Neural progenitor cell (in vitro differentiated cells): ENCODE data around the gene TRIP13. TPM values are rescaled to one million over a fixed set of nuclear protein-coding genes. Genes with fewer than 3 reads are reported as not detected.

Experiments used
- DNase-seq: peaks from one replicate; pipeline ENCODE4 v3.0.0-alpha.2; 2016; ENCODE audit warnings: low spot score
- H2AFZ ChIP-seq: fragments of 200-600 bp; sonication (generic); replicated peaks from 2 replicates; pipeline ENCODE4 v1.6.1; 2016; ENCODE audit warnings: antibody characterized with exemption
- H3F3A ChIP-seq: fragments of 200-600 bp; sonication (generic); 2 replicates; pipeline ENCODE4 v1.6.1; 2016; ENCODE audit warnings: antibody characterized with exemption, low read depth
- H3K27ac ChIP-seq: fragments of 200-600 bp; sonication (generic); 2 replicates; pipeline ENCODE4 v1.5.1; 2016; ENCODE audit warnings: mild to moderate bottlenecking
- H3K27me3 ChIP-seq: fragments of 200-600 bp; sonication (generic); 2 replicates; pipeline ENCODE4 v1.6.1; 2016; ENCODE audit warnings: mild to moderate bottlenecking, moderate library complexity
- H3K36me3 ChIP-seq: fragments of 200-600 bp; sonication (generic); 2 replicates; pipeline ENCODE4 v1.5.1; 2016
- H3K4me1 ChIP-seq: fragments of 200-600 bp; sonication (generic); 2 replicates; pipeline ENCODE4 v1.6.1; 2016; ENCODE audit warnings: mixed run types
- H3K4me2 ChIP-seq: fragments of 200-600 bp; sonication (generic); 2 replicates; pipeline ENCODE4 v1.6.1; 2016
- H3K4me3 ChIP-seq: fragments of 200-600 bp; sonication (generic); 2 replicates; pipeline ENCODE4 v1.5.1; 2016
- H3K79me2 ChIP-seq: fragments of 200-600 bp; sonication (generic); 2 replicates; pipeline ENCODE4 v1.6.1; 2016; ENCODE audit warnings: low read depth
- H3K9ac ChIP-seq: fragments of 200-600 bp; sonication (generic); 2 replicates; pipeline ENCODE4 v1.6.1; 2016
- H3K9me3 ChIP-seq: fragments of 200-600 bp; sonication (generic); 2 replicates; pipeline ENCODE4 v1.5.1; 2016; ENCODE audit warnings: low read depth
- H4K20me1 ChIP-seq: fragments of 200-600 bp; sonication (generic); 2 replicates; pipeline ENCODE4 v1.6.1; 2016; ENCODE audit warnings: low read depth
- H3K27ac Mint-ChIP-seq: 3 replicates; pipeline ENCODE4 v1.8.0; 2021; ENCODE audit warnings: mixed read lengths
- H3K27me3 Mint-ChIP-seq: 2 replicates; pipeline ENCODE4 v1.8.0; 2022; ENCODE audit warnings: low read depth, mild to moderate bottlenecking, inconsistent platforms, moderate library complexity, mixed read lengths; ENCODE audit not compliant: insufficient read depth
- H3K36me3 Mint-ChIP-seq: 3 replicates; pipeline ENCODE4 v1.8.0; 2021; ENCODE audit warnings: mixed read lengths
- H3K4me1 Mint-ChIP-seq: 3 replicates; pipeline ENCODE4 v1.8.0; 2021; ENCODE audit warnings: mixed read lengths
- H3K4me3 Mint-ChIP-seq: 3 replicates; pipeline ENCODE4 v1.8.0; 2021; ENCODE audit warnings: mild to moderate bottlenecking, moderate library complexity, mixed read lengths
- H3K9me3 Mint-ChIP-seq: 3 replicates; pipeline ENCODE4 v1.8.0; 2020; ENCODE audit warnings: mixed read lengths
- EZH2 ChIP-seq: fragments of 200-600 bp; sonication (generic); IDR thresholded peaks from 2 replicates; pipeline ENCODE4 v1.6.1; 2017; ENCODE audit warnings: antibody characterized with exemption, mild to moderate bottlenecking, moderate library complexity
- EZH2phosphoT487 ChIP-seq: fragments of 200-600 bp; sonication (generic); IDR thresholded peaks from 2 replicates; pipeline ENCODE4 v1.6.1; 2017; ENCODE audit warnings: antibody characterized with exemption
- total RNA-seq: library from RNA; depleted of rRNA; stranded (reverse); fragments of >200 nt; gene quantifications from 2 replicates; pipeline ENCODE4 v1.2.3, GENCODE V29; 2015; ENCODE audit warnings: low replicate concordance
- TF ChIP-seq, protein P1 (sequence below): fragments of 200-600 bp; sonication (generic); IDR thresholded peaks from 2 replicates; pipeline ENCODE4 v1.5.1; 2017; ENCODE audit warnings: antibody characterized with exemption, mild to moderate bottlenecking

Gene TRIP13
- total RNA-seq, 1 donor from 2014 or later = 32.3 TPM

DNA sequence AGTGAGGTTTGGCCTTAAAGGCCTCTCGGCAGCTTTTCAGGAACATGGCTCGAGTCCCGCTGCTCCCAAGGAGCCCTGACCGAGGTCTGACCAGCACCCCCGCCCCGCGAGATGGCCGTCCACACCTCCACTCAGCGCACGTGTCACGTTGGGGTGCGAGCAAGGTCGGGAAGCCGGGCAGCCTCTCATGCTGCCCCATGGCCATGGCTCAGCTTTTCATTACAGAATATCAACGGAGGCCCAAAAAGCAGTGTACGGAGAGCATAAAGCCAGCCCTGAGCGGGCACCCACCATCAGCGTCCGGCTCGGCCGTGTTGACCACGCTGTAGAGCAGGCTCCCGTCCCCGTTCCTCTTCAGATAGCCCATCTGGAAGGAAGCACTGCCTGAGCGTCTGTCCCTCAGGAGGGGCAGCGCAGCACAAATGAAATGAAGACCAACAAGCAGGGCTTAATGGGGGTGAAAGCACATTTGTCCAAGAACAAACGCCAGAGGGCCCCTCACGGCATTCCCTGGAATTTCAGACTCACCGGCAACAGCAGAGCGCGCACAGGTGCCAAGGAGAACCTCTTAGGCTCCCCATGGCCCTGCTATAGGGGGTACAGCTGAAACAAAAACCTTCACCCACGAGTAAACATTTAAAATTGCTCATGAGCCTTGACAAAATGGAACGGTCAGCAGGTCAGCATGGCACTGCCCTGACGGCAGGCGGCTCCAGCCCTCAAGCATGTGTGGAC lies 11.7 kb upstream of the TRIP13 start:
- Mint-ChIP-seq H3K4me3 (no peak overlapping the region), H3K27ac (no peak overlapping the region), H3K36me3 (peaks cover 38% of the 10 kb centered on the region), H3K4me1 (no peaks in the 10 kb centered on the region), H3K27me3 (peaks cover 2% of the 10 kb centered on the region), H3K9me3 (no peaks in the 10 kb centered on the region)
- Histone ChIP-seq H3K36me3 (peaks cover 6% of the 10 kb centered on the region), H3F3A (peaks cover 4% of the 10 kb centered on the region), H3K4me3 (no peak overlapping the region), H3K27ac (no peak overlapping the region), H3K9ac (no peak overlapping the region), H2AFZ (no peak overlapping the region), H3K79me2 (peaks cover 36% of the 10 kb centered on the region), H3K9me3 (no peaks in the 10 kb centered on the region), H3K27me3 (no peaks in the 10 kb centered on the region), H3K4me1 (no peaks in the 10 kb centered on the region), H4K20me1 (peaks cover 8% of the 10 kb centered on the region), H3K4me2 (no peak overlapping the region)
- TF ChIP-seq EZH2 = no peak
- TF ChIP-seq, protein P1, sequence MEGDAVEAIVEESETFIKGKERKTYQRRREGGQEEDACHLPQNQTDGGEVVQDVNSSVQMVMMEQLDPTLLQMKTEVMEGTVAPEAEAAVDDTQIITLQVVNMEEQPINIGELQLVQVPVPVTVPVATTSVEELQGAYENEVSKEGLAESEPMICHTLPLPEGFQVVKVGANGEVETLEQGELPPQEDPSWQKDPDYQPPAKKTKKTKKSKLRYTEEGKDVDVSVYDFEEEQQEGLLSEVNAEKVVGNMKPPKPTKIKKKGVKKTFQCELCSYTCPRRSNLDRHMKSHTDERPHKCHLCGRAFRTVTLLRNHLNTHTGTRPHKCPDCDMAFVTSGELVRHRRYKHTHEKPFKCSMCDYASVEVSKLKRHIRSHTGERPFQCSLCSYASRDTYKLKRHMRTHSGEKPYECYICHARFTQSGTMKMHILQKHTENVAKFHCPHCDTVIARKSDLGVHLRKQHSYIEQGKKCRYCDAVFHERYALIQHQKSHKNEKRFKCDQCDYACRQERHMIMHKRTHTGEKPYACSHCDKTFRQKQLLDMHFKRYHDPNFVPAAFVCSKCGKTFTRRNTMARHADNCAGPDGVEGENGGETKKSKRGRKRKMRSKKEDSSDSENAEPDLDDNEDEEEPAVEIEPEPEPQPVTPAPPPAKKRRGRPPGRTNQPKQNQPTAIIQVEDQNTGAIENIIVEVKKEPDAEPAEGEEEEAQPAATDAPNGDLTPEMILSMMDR = no peak
- no peak for TF ChIP-seq EZH2phosphoT487
- no peak for DNase-seq

DNA sequence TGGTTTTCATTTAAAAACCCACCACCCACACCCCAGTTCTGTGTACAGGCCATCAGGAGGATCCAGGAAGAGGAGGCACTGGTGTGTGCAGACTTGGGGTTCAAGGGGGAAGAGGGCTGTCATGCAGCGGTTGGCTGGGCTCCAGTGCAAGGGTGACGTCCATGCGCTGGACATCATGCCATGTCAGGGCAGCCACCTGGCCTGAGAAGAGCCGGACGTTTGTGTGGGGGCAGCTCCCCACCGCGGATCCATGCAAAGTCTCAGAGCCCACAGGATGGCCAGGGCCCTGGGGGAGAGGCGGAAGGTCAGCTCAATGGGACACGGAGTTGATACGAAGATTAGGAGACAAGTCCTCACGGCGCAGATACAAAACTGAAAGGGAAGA lies 11.1 kb upstream of the TRIP13 start:
- H3K4me2 ChIP-seq = no peak overlapping the region
- H3K4me1 Mint-ChIP-seq = no peaks in the 10 kb centered on the region
- H3K27ac Mint-ChIP-seq = no peak overlapping the region
- TF ChIP-seq EZH2phosphoT487 = no peak
- TF ChIP-seq EZH2 = no peak
- TF ChIP-seq, protein P1 = no peak
- H3K36me3 Mint-ChIP-seq = peaks cover 40% of the 10 kb centered on the region
- H3K36me3 ChIP-seq = peaks cover 6% of the 10 kb centered on the region
- H3K4me1 ChIP-seq = no peaks in the 10 kb centered on the region
- no peak overlapping the region for H3K9ac ChIP-seq
- H3K27me3 Mint-ChIP-seq = peaks cover 2% of the 10 kb centered on the region
- H2AFZ ChIP-seq = no peak overlapping the region
- peaks cover 4% of the 10 kb centered on the region for H3F3A ChIP-seq
- no peaks in the 10 kb centered on the region for H3K9me3 Mint-ChIP-seq
- no peak overlapping the region for H3K27ac ChIP-seq
- H3K4me3 Mint-ChIP-seq = peak overlapping the region; percentile 50
- no peak overlapping the region for H3K4me3 ChIP-seq
- DNase-seq = no peak
- no peaks in the 10 kb centered on the region for H3K27me3 ChIP-seq
- no peaks in the 10 kb centered on the region for H3K9me3 ChIP-seq
- peaks cover 8% of the 10 kb centered on the region for H4K20me1 ChIP-seq
- H3K79me2 ChIP-seq = peaks cover 36% of the 10 kb centered on the region

DNA sequence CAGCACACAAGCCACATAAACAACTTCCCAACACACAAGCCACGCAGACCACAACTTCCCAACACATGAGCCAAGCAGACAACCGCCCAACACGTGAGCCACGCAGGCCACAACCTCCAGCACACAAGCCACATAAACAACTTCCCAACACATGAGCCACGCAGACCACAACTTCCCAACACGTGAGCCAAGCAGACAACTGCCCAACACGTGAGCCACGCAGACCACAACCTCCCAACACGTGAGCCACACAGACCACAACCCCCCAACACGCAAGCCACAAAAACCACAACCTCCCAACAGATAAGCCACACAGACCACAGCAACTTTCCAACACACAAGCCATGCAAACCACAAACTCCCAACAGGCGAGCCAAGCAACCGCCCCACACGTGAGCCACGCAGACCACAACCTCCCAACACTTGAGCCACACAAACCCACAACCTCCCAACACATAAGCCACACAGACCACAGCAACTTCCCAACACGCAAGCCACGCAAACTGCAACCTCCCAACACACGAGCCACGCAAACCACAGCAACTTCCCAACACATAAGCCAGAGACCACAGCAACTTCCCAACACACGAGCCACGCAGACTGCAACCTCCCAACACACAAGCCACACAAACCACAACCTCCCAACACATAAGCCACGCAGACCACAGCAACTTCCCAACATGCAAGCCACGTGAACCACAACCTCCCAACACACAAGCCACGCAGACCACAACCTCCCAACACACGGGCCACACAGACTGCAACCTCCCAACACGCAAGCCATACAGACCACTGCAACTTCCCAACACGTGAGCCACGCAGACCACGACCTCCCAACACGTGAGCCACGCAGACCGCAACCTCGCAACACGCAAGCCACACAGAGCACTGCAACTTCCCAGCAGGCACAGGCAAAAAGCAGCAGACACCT lies 10.2 kb upstream of the TRIP13 start:
- Histone ChIP-seq H3K36me3 (peaks cover 6% of the 10 kb centered on the region), H3K79me2 (peaks cover 36% of the 10 kb centered on the region), H3K27ac (no peak overlapping the region), H3K4me3 (no peak overlapping the region), H3K4me1 (no peaks in the 10 kb centered on the region), H3K9me3 (no peaks in the 10 kb centered on the region), H3K27me3 (no peaks in the 10 kb centered on the region), H3K9ac (no peak overlapping the region), H3F3A (peaks cover 4% of the 10 kb centered on the region), H3K4me2 (no peak overlapping the region), H2AFZ (no peak overlapping the region), H4K20me1 (peaks cover 8% of the 10 kb centered on the region)
- DNase-seq = no peak
- Mint-ChIP-seq H3K4me3 (peak overlapping the region; percentile 60), H3K27ac (peak overlapping the region; percentile 27), H3K4me1 (no peaks in the 10 kb centered on the region), H3K27me3 (peaks cover 2% of the 10 kb centered on the region), H3K9me3 (no peaks in the 10 kb centered on the region), H3K36me3 (peaks cover 45% of the 10 kb centered on the region)
- TF ChIP-seq EZH2phosphoT487 (no peak), EZH2 (no peak)
- TF ChIP-seq, protein P1 = no peak
